A549 (cell line): ENCODE data around the gene SLC26A1.

ENCODE experiments used
- CTCF ChIP-seq: fragments of >200 bp; sonication (Bioruptor Twin); formaldehyde crosslinking; IDR thresholded peaks from 3 replicates; pipeline ENCODE4 v1.5.1; 2016
- TF ChIP-seq, protein P1 (sequence below): IDR thresholded peaks from 2 replicates; pipeline ENCODE4 v1.6.1; 2012; ENCODE audit warnings: low read depth, borderline replicate concordance

- TF ChIP-seq, protein P1, sequence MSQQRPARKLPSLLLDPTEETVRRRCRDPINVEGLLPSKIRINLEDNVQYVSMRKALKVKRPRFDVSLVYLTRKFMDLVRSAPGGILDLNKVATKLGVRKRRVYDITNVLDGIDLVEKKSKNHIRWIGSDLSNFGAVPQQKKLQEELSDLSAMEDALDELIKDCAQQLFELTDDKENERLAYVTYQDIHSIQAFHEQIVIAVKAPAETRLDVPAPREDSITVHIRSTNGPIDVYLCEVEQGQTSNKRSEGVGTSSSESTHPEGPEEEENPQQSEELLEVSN, result no peak
- TF ChIP-seq CTCF, result no peak
These were observed 24.0 kb upstream of the SLC26A1 start for GRCh38 chr4:1017211-1017610.
